PC-3 (cell line): ENCODE measurements around the gene MTHFS. TPM values are rescaled to one million over a fixed set of nuclear protein-coding genes. Genes with fewer than 3 reads are reported as not detected.

Experiments
- ATAC-seq: fragments of 200-7000 bp; cut with Tn5 transposase; 2 replicates; pipeline ENCODE4 v1.9.1; 2020; ENCODE audit warnings: mild to moderate bottlenecking, moderate library complexity
- BruUV-seq: library from RNA; stranded (reverse); fragments of 400-500 nt; replicated peaks from 2 replicates; lab custom pipeline; 2021; lab: Mats Ljungman, UMichigan
- CTCF ChIA-PET: fragments of 300-600 bp; sonication (Branson Sonifier 250); formaldehyde crosslinking; loops from one replicate; lab custom pipeline; 2022; ENCODE audit warnings: antibody characterized with exemption; lab: Charles Lee
- POLR2A ChIA-PET: fragments of 300-600 bp; sonication (Branson Sonifier 250); formaldehyde crosslinking; loops from one replicate; lab custom pipeline; 2022; ENCODE audit warnings: antibody characterized with exemption; ENCODE audit not compliant: unreplicated experiment; lab: Charles Lee
- DNase-seq: peaks from one replicate; pipeline ENCODE4 v3.0.0-alpha.2; 2015
- H2AFZ ChIP-seq: fragments of 300-600 bp; sonication (generic); 2 replicates; pipeline ENCODE4 v1.6.0; 2016; ENCODE audit warnings: antibody characterized with exemption, low read length
- H3F3A ChIP-seq: fragments of 300-600 bp; sonication (generic); one replicate; pipeline ENCODE4 v1.6.0; 2017; ENCODE audit warnings: antibody characterized with exemption, low read length, control low read depth, mild to moderate bottlenecking; ENCODE audit not compliant: unreplicated experiment
- H3K27ac ChIP-seq: fragments of 300-600 bp; sonication (generic); 2 replicates; pipeline ENCODE4 v1.5.1; 2016; ENCODE audit warnings: mild to moderate bottlenecking, low read length
- H3K27me3 ChIP-seq: fragments of 300-600 bp; sonication (generic); 2 replicates; pipeline ENCODE4 v1.6.1; 2016; ENCODE audit warnings: low read length, mixed read lengths
- H3K36me3 ChIP-seq: fragments of 300-600 bp; sonication (generic); 2 replicates; pipeline ENCODE4 v1.6.1; 2016; ENCODE audit warnings: low read depth, mixed run types, low read length, mixed read lengths
- H3K4me1 ChIP-seq: fragments of 300-600 bp; sonication (generic); 2 replicates; pipeline ENCODE4 v1.5.1; 2016; ENCODE audit warnings: low read length; ENCODE audit not compliant: insufficient read depth
- H3K4me2 ChIP-seq: fragments of 300-600 bp; sonication (generic); 2 replicates; pipeline ENCODE4 v1.6.0; 2016; ENCODE audit warnings: low read length
- H3K4me3 ChIP-seq: fragments of 300-600 bp; sonication (generic); 2 replicates; pipeline ENCODE4 v1.5.1; 2016; ENCODE audit warnings: mild to moderate bottlenecking, low read length, mixed read lengths
- H3K79me2 ChIP-seq: fragments of 300-600 bp; sonication (generic); 2 replicates; pipeline ENCODE4 v1.6.1; 2017; ENCODE audit warnings: low read length, mixed read lengths
- H3K9ac ChIP-seq: fragments of 300-600 bp; sonication (generic); 2 replicates; pipeline ENCODE4 v1.6.0; 2016; ENCODE audit warnings: mild to moderate bottlenecking, low read length
- H3K9me2 ChIP-seq: fragments of 300-600 bp; sonication (generic); replicated peaks from 2 replicates; pipeline ENCODE4 v1.6.1; 2016; ENCODE audit warnings: mixed run types, low read length, mixed read lengths
- H3K9me3 ChIP-seq: fragments of 300-600 bp; sonication (generic); 2 replicates; pipeline ENCODE4 v1.6.1; 2016; ENCODE audit warnings: low read length, mixed read lengths
- H4K20me1 ChIP-seq: fragments of 300-600 bp; sonication (generic); 2 replicates; pipeline ENCODE4 v1.6.1; 2016; ENCODE audit warnings: low read length, mixed read lengths
- EZH2 ChIP-seq: fragments of 300-600 bp; sonication (generic); IDR thresholded peaks from one replicate; pipeline ENCODE4 v1.6.1; 2017; ENCODE audit warnings: antibody characterized with exemption, mild to moderate bottlenecking, low read length; ENCODE audit not compliant: unreplicated experiment
- EZH2phosphoT487 ChIP-seq: fragments of 300-600 bp; sonication (generic); IDR thresholded peaks from 2 replicates; pipeline ENCODE4 v1.6.1; 2018; ENCODE audit warnings: mild to moderate bottlenecking, antibody characterized with exemption, low read length, borderline replicate concordance
- intact Hi-C: fragments of 100-400 bp; cut with micrococcal nuclease; formaldehyde crosslinking; loops from 2 replicates; pipeline ENCODE4 v1.9.0; 2023
- total RNA-seq: library from RNA; depleted of rRNA; stranded (reverse); fragments of >200 nt; gene quantifications from 2 replicates; pipeline ENCODE4 v1.2.3, GENCODE V29; 2014
- TF ChIP-seq, protein P1 (sequence below): fragments of 300-600 bp; sonication (generic); conservative IDR thresholded peaks from 2 replicates; pipeline ENCODE4 v1.5.1; 2017; ENCODE audit warnings: antibody characterized with exemption, low read depth, mild to moderate bottlenecking, low read length

Gene MTHFS
- total RNA-seq, 1 experiment from 2014 or later: 28.8 TPM

GRCh38 chr15:79824136-79824701 is 72.6 kb downstream of the MTHFS start:
- TF ChIP-seq, protein P1, sequence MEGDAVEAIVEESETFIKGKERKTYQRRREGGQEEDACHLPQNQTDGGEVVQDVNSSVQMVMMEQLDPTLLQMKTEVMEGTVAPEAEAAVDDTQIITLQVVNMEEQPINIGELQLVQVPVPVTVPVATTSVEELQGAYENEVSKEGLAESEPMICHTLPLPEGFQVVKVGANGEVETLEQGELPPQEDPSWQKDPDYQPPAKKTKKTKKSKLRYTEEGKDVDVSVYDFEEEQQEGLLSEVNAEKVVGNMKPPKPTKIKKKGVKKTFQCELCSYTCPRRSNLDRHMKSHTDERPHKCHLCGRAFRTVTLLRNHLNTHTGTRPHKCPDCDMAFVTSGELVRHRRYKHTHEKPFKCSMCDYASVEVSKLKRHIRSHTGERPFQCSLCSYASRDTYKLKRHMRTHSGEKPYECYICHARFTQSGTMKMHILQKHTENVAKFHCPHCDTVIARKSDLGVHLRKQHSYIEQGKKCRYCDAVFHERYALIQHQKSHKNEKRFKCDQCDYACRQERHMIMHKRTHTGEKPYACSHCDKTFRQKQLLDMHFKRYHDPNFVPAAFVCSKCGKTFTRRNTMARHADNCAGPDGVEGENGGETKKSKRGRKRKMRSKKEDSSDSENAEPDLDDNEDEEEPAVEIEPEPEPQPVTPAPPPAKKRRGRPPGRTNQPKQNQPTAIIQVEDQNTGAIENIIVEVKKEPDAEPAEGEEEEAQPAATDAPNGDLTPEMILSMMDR: no peak
- no peak for TF ChIP-seq EZH2
- TF ChIP-seq EZH2phosphoT487: no peak
- Histone ChIP-seq H3K27me3 (no peaks in the 10 kb centered on the region), H4K20me1 (no peaks in the 10 kb centered on the region), H3K9ac (no peak overlapping the region), H3K9me3 (no peaks in the 10 kb centered on the region), H3K4me1 (no peaks in the 10 kb centered on the region), H3K36me3 (no peaks in the 10 kb centered on the region), H3F3A (no peaks in the 10 kb centered on the region), H3K9me2 (no peaks in the 10 kb centered on the region), H3K79me2 (no peaks in the 10 kb centered on the region), H3K27ac (no peak overlapping the region), H3K4me3 (no peak overlapping the region), H3K4me2 (no peak overlapping the region), H2AFZ (no peak overlapping the region)
- DNase-seq (no peak), ATAC-seq (no peak)
- CTCF ChIA-PET: no interaction called here
- no TSS peak for BruUV-seq
- POLR2A ChIA-PET: no interaction called here
- intact Hi-C loops: no loop called here

GRCh38 chr15:79820820-79821219 is 76.0 kb downstream of the MTHFS start:
- Histone ChIP-seq H3K9me2 (no peaks in the 10 kb centered on the region), H3K9me3 (no peaks in the 10 kb centered on the region), H3K36me3 (no peaks in the 10 kb centered on the region), H3K4me2 (no peak overlapping the region), H3K79me2 (no peaks in the 10 kb centered on the region), H3K27me3 (no peaks in the 10 kb centered on the region), H3K27ac (no peak overlapping the region), H3K4me1 (no peaks in the 10 kb centered on the region), H4K20me1 (no peaks in the 10 kb centered on the region), H3K9ac (no peak overlapping the region), H3F3A (no peaks in the 10 kb centered on the region), H2AFZ (no peak overlapping the region), H3K4me3 (no peak overlapping the region)
- ATAC-seq (no peak), DNase-seq (no peak)
- no peak for TF ChIP-seq EZH2
- no peak for TF ChIP-seq EZH2phosphoT487
- TF ChIP-seq, protein P1: no peak
- CTCF ChIA-PET: no interaction called here
- POLR2A ChIA-PET: no interaction called here
- intact Hi-C loops: no loop called here
- BruUV-seq: no TSS peak

- no peak overlapping the region for H3K9ac ChIP-seq
- ChIA-PET POLR2A (no interaction called here), CTCF (no interaction called here)
- H3K36me3 ChIP-seq: no peaks in the 10 kb centered on the region
- ATAC-seq: no peak
- H3K27ac ChIP-seq: no peak overlapping the region
- no peaks in the 10 kb centered on the region for H4K20me1 ChIP-seq
- H2AFZ ChIP-seq: no peak overlapping the region
- H3K9me3 ChIP-seq: no peaks in the 10 kb centered on the region
- DNase-seq: no peak
- no peaks in the 10 kb centered on the region for H3K79me2 ChIP-seq
- no peaks in the 10 kb centered on the region for H3K9me2 ChIP-seq
- intact Hi-C loops: no loop called here
- H3K4me1 ChIP-seq: no peaks in the 10 kb centered on the region
- TF ChIP-seq, protein P1: no peak
- no peaks in the 10 kb centered on the region for H3F3A ChIP-seq
- no TSS peak for BruUV-seq
- H3K27me3 ChIP-seq: no peaks in the 10 kb centered on the region
- no peak overlapping the region for H3K4me3 ChIP-seq
- no peak overlapping the region for H3K4me2 ChIP-seq
These were observed 76.6 kb downstream of the MTHFS start for GRCh38 chr15:79820176-79820575.
